HG03565 (cell line): Measurements from ENCODE around the gene MKLN1.

Source experiments
- ATAC-seq: cut with Tn5 transposase; IDR thresholded peaks from one replicate; pipeline ENCODE4 v1.9.1; 2021; ENCODE audit warnings: mild to moderate bottlenecking, moderate library complexity; ENCODE audit not compliant: unreplicated experiment

Gene MKLN1

DNA sequence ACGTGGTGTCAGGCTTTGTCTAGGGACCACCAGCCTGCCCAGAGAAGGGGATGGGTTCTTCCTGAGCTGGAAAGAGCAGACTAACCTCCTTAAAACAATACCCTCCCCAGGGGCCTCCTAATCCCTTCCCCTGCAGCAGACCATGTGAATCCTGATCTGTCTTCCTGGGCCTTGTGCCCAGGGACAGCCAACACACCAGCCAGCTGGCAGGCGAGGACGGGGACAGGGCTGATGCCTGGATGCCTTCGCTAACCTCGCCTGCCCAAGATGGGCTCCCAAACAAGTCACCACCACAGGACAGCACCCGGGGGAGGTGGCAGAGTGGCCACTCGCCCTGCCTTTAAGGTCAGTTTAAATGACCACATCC lies 211.1 kb downstream of the MKLN1 start:
- no peak for ATAC-seq

DNA sequence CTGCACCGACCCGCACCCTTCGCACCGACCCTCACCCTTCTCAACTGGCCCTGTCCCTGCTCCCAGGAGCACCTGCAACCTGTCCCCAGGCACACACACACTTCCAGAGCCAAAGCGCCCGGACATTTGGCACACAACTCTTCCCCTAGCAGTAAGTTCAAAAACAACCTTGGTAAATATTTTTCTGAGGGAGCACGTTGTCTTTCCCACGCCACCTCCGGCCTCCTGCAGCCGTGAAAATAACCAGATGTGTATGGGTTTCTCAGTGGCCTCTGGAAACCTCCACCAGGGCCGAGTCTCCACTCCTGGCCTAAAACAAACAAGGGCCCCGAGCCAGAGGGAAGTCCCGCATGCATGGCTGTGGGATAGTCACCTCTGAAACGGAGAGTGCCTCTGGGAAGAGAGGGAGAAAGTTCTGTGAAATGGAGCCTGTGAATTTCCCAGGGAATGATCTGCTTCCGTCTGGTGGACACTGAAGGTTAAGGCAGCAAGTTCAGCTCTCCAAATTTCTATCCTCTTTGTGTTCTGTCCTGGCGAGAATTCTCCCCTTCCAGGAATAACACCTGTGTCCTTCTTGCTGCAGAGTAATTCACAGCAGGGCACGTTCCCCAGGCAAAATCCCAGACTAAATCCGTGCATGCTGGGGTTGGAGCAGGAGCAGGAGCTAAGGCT lies 213.0 kb downstream of the MKLN1 start:
- no peak for ATAC-seq

DNA sequence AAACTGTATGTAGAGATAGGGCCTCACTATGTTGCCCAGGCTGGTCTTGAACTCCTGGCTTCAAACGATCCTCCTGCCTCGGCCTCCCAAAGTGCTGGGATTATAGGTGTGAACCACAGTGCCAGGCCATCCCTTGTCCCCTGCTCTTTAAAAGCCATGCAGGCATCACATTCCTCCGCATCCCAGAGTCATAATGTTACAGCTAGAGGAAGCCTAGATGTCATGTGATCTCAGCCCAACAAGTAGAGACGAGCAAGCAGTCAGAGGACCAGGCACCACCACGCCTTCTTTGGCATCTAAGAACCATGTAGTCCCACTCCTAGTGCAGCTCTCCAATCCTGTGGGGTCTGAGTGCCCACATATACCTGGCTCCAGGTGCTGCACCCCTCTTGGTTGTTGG lies 215.6 kb downstream of the MKLN1 start:
- ATAC-seq, result no peak

DNA sequence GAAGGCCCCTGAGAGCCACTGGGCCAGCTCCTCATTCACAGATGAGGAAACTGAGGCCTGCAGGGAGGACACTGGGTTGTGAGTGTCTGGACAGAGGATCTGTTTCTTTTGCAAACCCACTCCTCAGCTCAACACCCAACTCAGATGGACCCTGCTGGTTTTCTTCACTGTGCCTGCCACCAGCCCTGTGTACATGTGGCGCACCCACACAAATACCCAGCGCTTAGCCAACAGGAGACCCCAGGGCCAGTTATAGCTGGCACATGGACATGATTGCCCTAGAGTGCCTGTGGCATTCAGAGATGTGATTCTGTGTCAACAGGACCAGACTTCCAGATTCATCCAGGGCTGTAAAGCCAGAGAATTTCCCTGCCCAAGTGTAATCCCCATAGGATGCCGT lies 216.3 kb downstream of the MKLN1 start:
- ATAC-seq, result no peak

DNA sequence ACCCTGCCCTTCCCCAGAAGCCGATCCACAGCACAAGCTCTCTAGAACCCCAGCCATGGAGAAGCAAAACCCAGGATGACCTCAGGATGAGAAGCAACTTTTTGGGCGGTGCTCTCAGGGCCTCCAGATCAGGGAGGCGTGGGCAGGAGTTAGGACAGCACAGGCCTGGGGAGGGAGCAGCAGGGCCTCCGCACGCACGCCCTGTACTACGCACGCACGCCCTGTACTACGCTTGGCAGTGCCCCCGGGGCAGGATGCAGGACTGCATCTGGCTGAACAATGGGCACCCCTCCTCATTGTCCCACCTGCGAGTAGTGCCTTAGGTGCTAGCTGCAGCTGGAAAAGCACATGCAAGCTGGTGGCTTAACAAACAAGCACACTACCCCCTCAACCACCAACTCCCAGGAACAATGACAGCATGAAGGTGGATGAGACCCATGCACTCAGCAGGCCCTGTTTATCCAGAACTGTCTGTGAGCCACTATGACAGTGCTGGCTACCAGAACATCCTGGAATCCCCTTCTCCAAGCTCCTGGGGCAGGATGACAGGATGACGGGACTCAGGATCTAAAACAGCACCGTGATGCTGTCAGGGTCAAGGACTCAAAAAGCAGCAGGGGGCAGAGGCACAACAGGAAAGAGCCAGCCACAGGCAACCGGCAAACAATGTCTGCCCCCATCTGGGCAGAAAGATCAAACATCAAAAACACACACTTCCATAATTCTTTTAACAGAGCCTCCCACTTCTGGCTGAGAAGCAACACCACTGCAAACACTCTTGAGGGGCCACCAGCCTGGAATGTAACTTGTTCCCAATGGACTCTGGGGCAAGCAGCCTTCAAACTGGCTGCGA lies 217.0 kb downstream of the MKLN1 start:
- no peak for ATAC-seq

DNA sequence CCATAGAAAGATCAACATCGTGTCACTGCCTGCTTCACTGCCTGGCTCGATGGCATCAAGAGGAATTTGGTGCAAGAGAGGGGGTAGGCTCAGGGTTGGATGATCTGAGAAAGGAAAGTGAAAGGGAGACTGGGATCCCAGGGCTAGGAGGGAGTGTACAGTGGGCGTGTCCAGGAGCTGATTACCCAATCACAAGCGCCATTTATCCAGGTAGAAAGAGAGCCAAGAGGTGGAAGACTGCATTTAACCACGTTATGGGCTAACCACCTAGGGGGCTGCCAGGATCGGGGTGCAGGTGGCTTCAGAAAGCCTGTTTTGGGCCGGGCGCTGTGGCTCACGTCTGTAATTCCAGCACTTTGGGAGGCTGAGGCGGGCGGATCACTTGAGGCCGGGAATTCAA lies 218.4 kb downstream of the MKLN1 start:
- no peak for ATAC-seq
